Ishikawa (cell line): ENCODE data around the gene HAT1.

Source experiments
- CEBPB ChIP-seq: IDR thresholded peaks from 2 replicates; pipeline ENCODE4 v1.6.1; 2012
- CREB1 ChIP-seq: IDR thresholded peaks from 2 replicates; pipeline ENCODE4 v1.6.1; 2012; ENCODE audit warnings: low read depth
- EGR1 ChIP-seq: IDR thresholded peaks from 2 replicates; pipeline ENCODE4 v1.6.1; 2012
- EP300 ChIP-seq: IDR thresholded peaks from 2 replicates; pipeline ENCODE4 v1.6.1; 2012; ENCODE audit warnings: borderline replicate concordance
- FOXM1 ChIP-seq: IDR thresholded peaks from 2 replicates; pipeline ENCODE4 v1.6.1; 2012; ENCODE audit warnings: low read depth, borderline replicate concordance
- NFIC ChIP-seq: IDR thresholded peaks from 2 replicates; pipeline ENCODE4 v1.6.1; 2012
- RAD21 ChIP-seq: IDR thresholded peaks from 2 replicates; pipeline ENCODE4 v1.6.1; 2012; ENCODE audit warnings: low read depth
- TAF1 ChIP-seq: IDR thresholded peaks from 2 replicates; pipeline ENCODE4 v1.6.1; 2012; ENCODE audit warnings: low read depth, mild to moderate bottlenecking
- TCF12 ChIP-seq: IDR thresholded peaks from 2 replicates; pipeline ENCODE4 v1.6.1; 2012; ENCODE audit warnings: low read depth
- TEAD4 ChIP-seq: IDR thresholded peaks from 2 replicates; pipeline ENCODE4 v1.6.1; 2012
- YY1 ChIP-seq: IDR thresholded peaks from 2 replicates; pipeline ENCODE4 v1.6.1; 2012; ENCODE audit warnings: low read depth
- ZBTB7A ChIP-seq: IDR thresholded peaks from 2 replicates; pipeline ENCODE4 v1.6.1; 2012; ENCODE audit warnings: low read depth
- TF ChIP-seq, protein P1 (sequence below): IDR thresholded peaks from 2 replicates; pipeline ENCODE4 v1.6.1; 2012; ENCODE audit warnings: low read depth, mild to moderate bottlenecking
- TF ChIP-seq, protein P2 (sequence below): IDR thresholded peaks from 2 replicates; pipeline ENCODE4 v1.6.1; 2012
- TF ChIP-seq, protein P3 (sequence below): IDR thresholded peaks from 2 replicates; pipeline ENCODE4 v1.6.1; 2012

Gene HAT1

DNA sequence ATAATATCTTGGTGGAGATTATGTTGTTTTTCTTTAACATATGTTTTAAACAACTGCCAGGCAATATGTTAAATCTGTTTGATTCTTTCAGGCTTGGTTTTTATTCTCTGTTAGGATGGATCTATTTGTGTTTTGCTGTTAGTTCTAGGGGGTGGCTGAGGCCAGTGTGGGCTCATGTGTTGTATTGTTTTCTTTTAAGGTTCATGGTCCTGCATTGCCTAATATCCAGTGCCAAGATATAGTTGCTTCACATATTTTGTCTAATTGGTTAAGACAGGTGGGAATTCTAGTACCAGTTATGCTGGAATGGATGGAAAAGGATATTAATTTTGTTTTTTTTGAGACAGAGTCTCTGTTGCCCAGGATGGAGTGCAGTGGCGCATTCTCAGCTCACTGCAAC lies 85.1 kb downstream of the HAT1 start:
- TF ChIP-seq CREB1 (no peak), FOXM1 (no peak)
- TF ChIP-seq, protein P1, sequence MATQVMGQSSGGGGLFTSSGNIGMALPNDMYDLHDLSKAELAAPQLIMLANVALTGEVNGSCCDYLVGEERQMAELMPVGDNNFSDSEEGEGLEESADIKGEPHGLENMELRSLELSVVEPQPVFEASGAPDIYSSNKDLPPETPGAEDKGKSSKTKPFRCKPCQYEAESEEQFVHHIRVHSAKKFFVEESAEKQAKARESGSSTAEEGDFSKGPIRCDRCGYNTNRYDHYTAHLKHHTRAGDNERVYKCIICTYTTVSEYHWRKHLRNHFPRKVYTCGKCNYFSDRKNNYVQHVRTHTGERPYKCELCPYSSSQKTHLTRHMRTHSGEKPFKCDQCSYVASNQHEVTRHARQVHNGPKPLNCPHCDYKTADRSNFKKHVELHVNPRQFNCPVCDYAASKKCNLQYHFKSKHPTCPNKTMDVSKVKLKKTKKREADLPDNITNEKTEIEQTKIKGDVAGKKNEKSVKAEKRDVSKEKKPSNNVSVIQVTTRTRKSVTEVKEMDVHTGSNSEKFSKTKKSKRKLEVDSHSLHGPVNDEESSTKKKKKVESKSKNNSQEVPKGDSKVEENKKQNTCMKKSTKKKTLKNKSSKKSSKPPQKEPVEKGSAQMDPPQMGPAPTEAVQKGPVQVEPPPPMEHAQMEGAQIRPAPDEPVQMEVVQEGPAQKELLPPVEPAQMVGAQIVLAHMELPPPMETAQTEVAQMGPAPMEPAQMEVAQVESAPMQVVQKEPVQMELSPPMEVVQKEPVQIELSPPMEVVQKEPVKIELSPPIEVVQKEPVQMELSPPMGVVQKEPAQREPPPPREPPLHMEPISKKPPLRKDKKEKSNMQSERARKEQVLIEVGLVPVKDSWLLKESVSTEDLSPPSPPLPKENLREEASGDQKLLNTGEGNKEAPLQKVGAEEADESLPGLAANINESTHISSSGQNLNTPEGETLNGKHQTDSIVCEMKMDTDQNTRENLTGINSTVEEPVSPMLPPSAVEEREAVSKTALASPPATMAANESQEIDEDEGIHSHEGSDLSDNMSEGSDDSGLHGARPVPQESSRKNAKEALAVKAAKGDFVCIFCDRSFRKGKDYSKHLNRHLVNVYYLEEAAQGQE: no peak

DNA sequence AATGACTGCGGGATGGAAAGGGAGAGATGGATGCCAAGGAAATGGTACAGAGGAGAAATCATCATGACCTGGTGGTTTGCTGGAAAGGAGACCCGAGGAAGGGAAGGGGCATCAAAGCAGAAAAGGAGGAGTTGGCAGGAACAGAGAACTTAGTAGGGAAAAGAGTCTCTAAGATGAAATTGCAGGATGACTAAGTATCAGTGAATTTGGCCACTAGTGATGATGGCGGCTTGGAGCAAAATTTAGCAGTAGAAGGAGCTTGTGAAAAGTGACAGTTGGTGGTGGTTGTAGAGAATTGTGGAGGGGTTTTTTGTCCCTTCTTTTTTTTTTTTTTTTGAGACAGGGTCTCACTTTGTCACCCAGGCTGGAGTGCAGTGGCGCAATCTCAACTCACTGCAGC lies 87.6 kb downstream of the HAT1 start:
- TF ChIP-seq TCF12: no peak
- TF ChIP-seq, protein P2, sequence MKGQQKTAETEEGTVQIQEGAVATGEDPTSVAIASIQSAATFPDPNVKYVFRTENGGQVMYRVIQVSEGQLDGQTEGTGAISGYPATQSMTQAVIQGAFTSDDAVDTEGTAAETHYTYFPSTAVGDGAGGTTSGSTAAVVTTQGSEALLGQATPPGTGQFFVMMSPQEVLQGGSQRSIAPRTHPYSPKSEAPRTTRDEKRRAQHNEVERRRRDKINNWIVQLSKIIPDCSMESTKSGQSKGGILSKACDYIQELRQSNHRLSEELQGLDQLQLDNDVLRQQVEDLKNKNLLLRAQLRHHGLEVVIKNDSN: no peak
- no peak for TF ChIP-seq FOXM1
- no peak for TF ChIP-seq YY1
- TF ChIP-seq, protein P3, sequence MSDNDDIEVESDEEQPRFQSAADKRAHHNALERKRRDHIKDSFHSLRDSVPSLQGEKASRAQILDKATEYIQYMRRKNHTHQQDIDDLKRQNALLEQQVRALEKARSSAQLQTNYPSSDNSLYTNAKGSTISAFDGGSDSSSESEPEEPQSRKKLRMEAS: no peak
- no peak for TF ChIP-seq ZBTB7A
- no peak for TF ChIP-seq NFIC
- TF ChIP-seq TAF1: no peak
- TF ChIP-seq RAD21: no peak
- no peak for TF ChIP-seq EGR1
- TF ChIP-seq, protein P1: no peak
- no peak for TF ChIP-seq CEBPB
- no peak for TF ChIP-seq EP300
- TF ChIP-seq CREB1: no peak
- TF ChIP-seq TEAD4: no peak

DNA sequence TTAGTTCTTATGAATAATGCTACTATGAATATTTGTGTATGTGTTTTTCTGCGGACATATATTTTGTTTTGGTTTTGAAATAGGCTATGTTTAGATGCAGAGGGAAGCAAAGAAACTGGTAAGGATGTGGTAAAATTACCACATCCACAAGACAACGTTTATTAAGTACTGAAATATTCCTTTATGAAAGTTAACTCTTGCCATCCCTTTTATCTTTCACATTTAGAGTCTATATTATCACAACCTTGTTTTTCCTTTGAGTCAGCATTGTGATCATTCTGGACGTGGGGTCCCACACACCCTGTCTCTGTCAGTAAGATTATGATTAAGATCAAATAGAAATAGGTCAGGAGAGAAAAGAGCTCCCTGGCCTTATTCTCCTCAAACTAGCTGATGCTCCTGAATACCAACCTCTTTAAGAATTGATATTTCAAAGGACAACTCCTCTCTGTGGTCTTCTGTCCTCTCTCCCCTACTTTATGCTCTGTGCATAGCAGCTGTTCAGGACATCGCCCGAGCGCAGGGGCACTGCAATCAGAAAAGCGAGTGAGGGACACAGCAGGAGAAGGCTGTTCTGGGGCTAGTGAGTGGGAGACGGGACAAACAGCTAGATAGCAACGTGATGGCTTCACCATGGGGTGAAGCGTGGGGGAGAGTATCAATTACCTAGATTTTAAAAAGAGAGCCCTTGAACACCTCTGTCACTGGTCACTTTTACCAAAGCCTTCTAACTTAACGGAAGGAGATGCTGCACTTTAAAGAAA lies 89.7 kb downstream of the HAT1 start:
- no peak for TF ChIP-seq TAF1
- TF ChIP-seq, protein P1: no peak
- no peak for TF ChIP-seq CEBPB
- TF ChIP-seq, protein P2: no peak
- TF ChIP-seq EGR1: no peak
- no peak for TF ChIP-seq YY1
- no peak for TF ChIP-seq CREB1
- TF ChIP-seq EP300: no peak
- TF ChIP-seq RAD21: no peak
- no peak for TF ChIP-seq TEAD4
- no peak for TF ChIP-seq FOXM1
- TF ChIP-seq, protein P3: no peak
- TF ChIP-seq NFIC: no peak
- no peak for TF ChIP-seq ZBTB7A
- TF ChIP-seq TCF12: no peak

DNA sequence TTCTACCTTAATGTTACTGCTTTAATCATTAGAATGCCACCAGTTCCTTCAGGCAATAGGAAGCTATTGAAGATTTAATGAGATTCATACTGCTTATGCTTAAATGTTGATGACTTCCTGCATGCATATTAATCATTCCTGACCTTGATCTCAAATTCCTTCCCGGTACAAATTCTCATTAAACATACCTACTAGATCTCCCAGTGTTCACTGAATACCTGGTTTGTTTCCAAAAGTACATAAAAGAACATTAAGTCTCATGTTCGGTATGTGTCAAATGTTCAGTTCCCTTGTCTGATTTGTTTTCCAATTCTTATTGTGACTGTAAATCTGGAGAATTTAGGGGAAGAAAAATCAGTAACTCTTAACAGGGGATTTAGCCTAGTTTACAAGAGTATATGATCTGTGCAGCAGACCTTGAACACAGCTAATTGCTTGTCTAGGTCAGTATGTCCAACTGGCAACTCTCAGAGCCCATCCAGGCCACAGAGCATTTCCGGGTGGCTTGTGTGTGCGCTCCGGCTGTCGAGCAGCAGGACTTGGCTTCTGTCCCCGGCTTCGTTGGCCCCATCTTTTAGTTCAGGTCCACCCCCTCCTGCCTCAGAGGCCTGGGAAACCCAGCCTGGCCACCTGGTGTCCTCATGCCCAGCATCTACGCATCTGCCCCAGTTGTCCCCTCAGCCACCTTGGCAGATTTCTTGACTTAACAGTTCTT lies 90.6 kb downstream of the HAT1 start:
- TF ChIP-seq EGR1: no peak
- TF ChIP-seq, protein P3: 0 out of 2 replicates have a peak, but pooled peaks have one; percentile 25
